Activated CD4-positive, CD25-positive, alpha-beta regulatory T cell treated with anti-CD3 and anti-CD28 coated beads, Interleukin-2, amount 50 U/mL, for 72 hours (primary cell): ENCODE measurements around the gene CD302.
"Not testable (repeated sequence)": the region's sequence is repeated elsewhere in the genome, so short reads cannot be mapped to it uniquely, and the experiment has no call there.

Experiments used
- DNase-seq: peaks from one replicate; pipeline ENCODE4 v3.0.0; 2021

CD302 gene

GRCh38 chr2:159797543-159798375, at the start of gene CD302:
Gene CD302, minus strand, starts transcription at chr2:159798208. Its CDS starts 10 bp downstream, at chr2:159798198.
- peak; percentile 37 for DNase-seq

GRCh38 chr2:159846564-159846963, 48.6 kb upstream of the CD302 start:
- DNase-seq = no peak

- no peak for DNase-seq
Observed at GRCh38 chr2:159840616-159841015, 42.6 kb upstream of the CD302 start.

- no peak for DNase-seq
Observed at GRCh38 chr2:159832858-159833257, 34.9 kb upstream of the CD302 start.

- DNase-seq = no peak
Observed at GRCh38 chr2:159832026-159832425, 34.0 kb upstream of the CD302 start.

- no peak for DNase-seq
Observed at GRCh38 chr2:159829376-159829775, 31.4 kb upstream of the CD302 start.

GRCh38 chr2:159828738-159829137, 30.7 kb upstream of the CD302 start:
- DNase-seq = no peak

- not testable (repeated sequence) for DNase-seq
Observed at GRCh38 chr2:159822478-159822833, 24.4 kb upstream of the CD302 start.

GRCh38 chr2:159821775-159822477, 23.9 kb upstream of the CD302 start:
- not testable (repeated sequence) for DNase-seq

GRCh38 chr2:159818940-159819339, 20.9 kb upstream of the CD302 start:
- no peak for DNase-seq

GRCh38 chr2:159817283-159817682, 19.3 kb upstream of the CD302 start:
- no peak for DNase-seq

- no peak for DNase-seq
Observed at GRCh38 chr2:159811232-159811631, 13.2 kb upstream of the CD302 start.

- no peak for DNase-seq
Observed at GRCh38 chr2:159808032-159808425, 10.0 kb upstream of the CD302 start.

GRCh38 chr2:159807183-159808031, 9.4 kb upstream of the CD302 start:
- DNase-seq = no peak

GRCh38 chr2:159804941-159805340, 6.9 kb upstream of the CD302 start:
- DNase-seq = no peak

- no peak for DNase-seq
Observed at GRCh38 chr2:159803235-159803962, 5.4 kb upstream of the CD302 start.

GRCh38 chr2:159802673-159803072, 4.7 kb upstream of the CD302 start:
- DNase-seq = no peak

- no peak for DNase-seq
Observed at GRCh38 chr2:159799833-159800232, 1.8 kb upstream of the CD302 start.

- no peak for DNase-seq
Observed at GRCh38 chr2:159798376-159798725, 343 bp upstream of the CD302 start.

- no peak for DNase-seq
Observed at GRCh38 chr2:159797225-159797542, 824 bp downstream of the CD302 start.

GRCh38 chr2:159795841-159796690, 1.9 kb downstream of the CD302 start:
- DNase-seq = no peak

- DNase-seq = no peak
Observed at GRCh38 chr2:159793326-159793725, 4.7 kb downstream of the CD302 start.
